ENCODE data around the gene STK24. TPM values are rescaled to one million over a fixed set of nuclear protein-coding genes. Genes with fewer than 3 reads are reported as not detected.
A peak's percentile ranks its signal among the peaks of the same experiment; 100 is the strongest.

STK24 gene
- total and polyA plus RNA-seq, 2 of the 8 experiments (the other 6 are each of a cell fraction or from before 2014, with no cell fraction given), result 62.8 to 143 TPM

DNA sequence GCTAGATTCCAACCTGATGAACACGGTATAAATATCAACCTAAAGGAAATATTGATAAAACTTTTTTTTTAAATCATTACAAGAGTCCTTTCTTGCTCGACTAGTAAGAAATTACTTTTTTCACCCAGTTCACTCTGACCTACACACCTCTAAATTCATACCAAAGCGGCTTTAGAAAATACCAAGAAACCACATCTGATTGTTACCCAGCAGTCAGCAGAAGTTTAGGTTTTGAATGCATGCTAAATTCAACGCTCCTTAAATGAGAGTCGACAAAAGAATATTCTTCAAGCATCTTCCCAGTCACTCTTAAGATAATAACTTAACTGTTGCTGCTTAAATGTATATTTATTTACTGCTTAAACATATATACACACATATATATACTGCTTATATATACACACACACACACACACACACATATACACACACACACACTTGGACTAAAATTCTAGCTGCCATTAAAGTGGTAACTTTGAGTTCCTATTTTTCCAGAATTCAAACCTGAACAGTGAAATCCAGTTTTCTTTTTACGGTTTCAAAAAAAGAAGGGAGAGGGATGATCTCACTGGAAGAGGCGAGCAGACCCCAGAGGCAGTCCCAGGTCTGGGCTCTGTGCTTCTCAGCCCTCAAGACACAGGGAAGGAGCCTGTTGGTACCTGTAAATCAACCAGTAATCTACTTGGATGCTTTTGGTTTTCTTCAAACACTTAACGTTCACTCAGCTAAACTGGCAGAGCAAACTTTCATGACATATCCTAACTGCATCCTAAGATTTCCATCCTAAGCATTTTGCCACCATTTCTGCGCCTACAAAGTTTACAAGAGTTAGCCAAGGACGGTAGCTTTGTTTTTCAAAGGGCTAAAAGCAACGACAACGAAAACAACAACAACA lies 1.7 kb downstream of the STK24 start:
- H2BK12ac ChIP-seq (ENCODE audit: low read depth, low read length), result no peak overlapping the region
- H3K4me2 ChIP-seq (ENCODE audit: insufficient read depth in 1 of 2, low read depth in 2 of 2, low read length in 2 of 2), result peak overlapping the region; percentile 83 to 84
- H3K79me2 ChIP-seq (ENCODE audit: control insufficient read depth in 1 of 2, insufficient read depth in 2 of 2, low read length in 2 of 2), result peaks cover 45 to 59% of the 10 kb centered on the region in 2 experiments
- no peaks in the 10 kb centered on the region for H3K9me3 ChIP-seq (ENCODE audit: insufficient read depth in 2 of 2, low read depth in 1 of 2, low read length in 1 of 2)
- no peak overlapping the region for H2AK5ac ChIP-seq (ENCODE audit: low read depth, low read length)
- no peak overlapping the region for H3K56ac ChIP-seq (replicated peaks; ENCODE audit: insufficient read length, low read depth, low read length)
- H4K8ac ChIP-seq (ENCODE audit: extremely low read depth, insufficient read depth, low read length), result no peak overlapping the region
- FAIRE-seq (no peak), DNase-seq (ENCODE audit: low read depth in 1 of 2, low spot score in 2 of 2) (no peak)
- H3K4me1 ChIP-seq (replicated peaks in 1 of 4; ENCODE audit: control insufficient read depth in 3 of 4, insufficient read depth in 4 of 4, low read length in 3 of 4), result peaks cover 4 to 30% (median 16%) of the 10 kb centered on the region in 4 experiments
- H3K79me1 ChIP-seq (ENCODE audit: low read depth, low read length), result peaks cover 13% of the 10 kb centered on the region
- no peak overlapping the region for H2BK15ac ChIP-seq (ENCODE audit: low read length)
- H3K14ac ChIP-seq (ENCODE audit: insufficient read length), result no peak overlapping the region
- ChIA-PET POLR2A (ENCODE audit: partially characterized antibody) (interaction anchor here (0.7 to 3.2 kb wide), 9 partner anchors 9 to 129 kb away, joined by 3 to 11 read pairs (median 3); no protein-coding TSS in a partner anchor), CTCF (ENCODE audit: partially characterized antibody) (interaction anchor here (1.0 to 1.3 kb wide), 4 partner anchors 19 to 81 kb away, joined by 3 to 4 read pairs (median 3); no protein-coding TSS in a partner anchor)
- peaks cover 18 to 24% of the 10 kb centered on the region in 2 experiments for H4K20me1 ChIP-seq (replicated peaks in 1 of 2; ENCODE audit: control insufficient read depth in 1 of 2, insufficient read depth in 2 of 2, low read length in 2 of 2)
- H3K4me3 ChIP-seq (ENCODE audit: extremely low read depth in 1 of 4, insufficient read depth in 2 of 4, low read depth in 3 of 4, low read length in 4 of 4), result peak overlapping the region; percentile 59 to 90 (median 83)
- H3K4ac ChIP-seq (replicated peaks; ENCODE audit: insufficient read length, low read depth, low read length), result no peak overlapping the region
- 44% methylated on average over 12 of the region's 12 CpGs; no CpG with 5 or more reads in 1 of the 2 experiments for WGBS, 2 experiments (ENCODE audit: extremely low coverage in 1 of 2, insufficient coverage in 1 of 2, insufficient read length in 1 of 2, insufficient replicate concordance in 2 of 2, low coverage in 1 of 2, low lambda C conversion rate in 2 of 2, missing lambda C conversion rate in 1 of 2)
- H3K18ac ChIP-seq (ENCODE audit: extremely low read depth, low read length), result no peak overlapping the region
- H3K27me3 ChIP-seq (replicated peaks in 1 of 4; ENCODE audit: control insufficient read depth in 3 of 4, extremely low read depth in 1 of 4, insufficient read depth in 3 of 4, low read length in 3 of 4), result no peaks in the 10 kb centered on the region
- no peak overlapping the region for H4K91ac ChIP-seq (replicated peaks; ENCODE audit: insufficient read length, low read length)
- no peak overlapping the region for H3K23ac ChIP-seq (ENCODE audit: insufficient read length)
- peaks cover 2% of the 10 kb centered on the region; the same call in 1 of the 2 replicates for H3K23me2 ChIP-seq (ENCODE audit: low read depth, low read length)
- H3K9ac ChIP-seq (replicated peaks in 1 of 4; ENCODE audit: extremely low read depth in 1 of 4, low read depth in 3 of 4, low read length in 3 of 4), result peak overlapping the region in 3 of 4 experiments; percentile 76 to 89 (median 85); a peak in 6 of 7 replicates
- no peak overlapping the region for H4K5ac ChIP-seq (ENCODE audit: insufficient read length, low read depth, low read length)
- H2BK20ac ChIP-seq (ENCODE audit: low read length), result no peak overlapping the region
- H3K36me3 ChIP-seq (ENCODE audit: control insufficient read depth in 2 of 4, insufficient read depth in 4 of 4, low read length in 3 of 4), result no peaks in the 10 kb centered on the region; a peak in 1 of 8 replicates
- H2AFZ ChIP-seq (ENCODE audit: low read length), result no peak overlapping the region
- no peak overlapping the region for H2BK120ac ChIP-seq (replicated peaks; ENCODE audit: low read depth, low read length)
- no peak overlapping the region for H2BK5ac ChIP-seq (ENCODE audit: low read depth, low read length)
- no peak overlapping the region for H3K27ac ChIP-seq (ENCODE audit: low read depth, low read length)
- TF ChIP-seq SIN3A (conservative IDR thresholded peaks at IDR 0.05 in 1 of 2, IDR thresholded peaks at IDR 0.05 in 1 of 2; ENCODE audit: low read depth in 1 of 2, low read length in 2 of 2), result 0 out of 4 replicates have a peak, but pooled peaks of 1 of the 2 experiments have one; percentile 10
